ENCODE data around the gene UBA1. TPM values are rescaled to one million over a fixed set of nuclear protein-coding genes. Genes with fewer than 3 reads are reported as not detected.

Gene UBA1
- total and polyA plus RNA-seq, 2 of the 8 experiments (the other 6 are each of a cell fraction or from before 2014, with no cell fraction given) = 313 to 458 TPM

- H4K5ac ChIP-seq (ENCODE audit: insufficient read length, low read depth, low read length) = no peak overlapping the region
- WGBS, 2 experiments (ENCODE audit: extremely low coverage in 1 of 2, insufficient coverage in 1 of 2, insufficient read length in 1 of 2, insufficient replicate concordance in 2 of 2, low coverage in 1 of 2, low lambda C conversion rate in 2 of 2, missing lambda C conversion rate in 1 of 2) = 95% methylated on average over 12 of the region's 18 CpGs; no CpG with 5 or more reads in 1 of the 2 experiments
- no peaks in the 10 kb centered on the region for H3K4me1 ChIP-seq (replicated peaks in 1 of 4; ENCODE audit: control insufficient read depth in 3 of 4, insufficient read depth in 4 of 4, low read length in 3 of 4)
- no peak overlapping the region for H4K91ac ChIP-seq (replicated peaks; ENCODE audit: insufficient read length, low read length)
- no peak overlapping the region for H2BK12ac ChIP-seq (ENCODE audit: low read depth, low read length)
- H2AFZ ChIP-seq (ENCODE audit: low read length) = no peak overlapping the region
- H3K4me2 ChIP-seq (ENCODE audit: insufficient read depth in 1 of 2, low read depth in 2 of 2, low read length in 2 of 2) = no peak overlapping the region
- H3K4me3 ChIP-seq (ENCODE audit: extremely low read depth in 1 of 4, insufficient read depth in 2 of 4, low read depth in 3 of 4, low read length in 4 of 4) = no peak overlapping the region
- no peak overlapping the region for H3K27ac ChIP-seq (ENCODE audit: low read depth, low read length)
- H3K79me2 ChIP-seq (ENCODE audit: control insufficient read depth in 1 of 2, insufficient read depth in 2 of 2, low read length in 2 of 2) = no peaks in the 10 kb centered on the region
- no peaks in the 10 kb centered on the region for H3K9me3 ChIP-seq (ENCODE audit: insufficient read depth in 2 of 2, low read depth in 1 of 2, low read length in 1 of 2)
- no peak overlapping the region for H2BK120ac ChIP-seq (replicated peaks; ENCODE audit: low read depth, low read length)
- ChIA-PET CTCF (ENCODE audit: partially characterized antibody) (interaction anchor here (1.4 kb wide), 1 partner anchor 15 kb away, joined by 4 read pairs; no protein-coding TSS in a partner anchor), POLR2A (ENCODE audit: partially characterized antibody) (interaction anchor here (0.9 kb wide), 1 partner anchor 15 kb away, joined by 3 read pairs; no protein-coding TSS in a partner anchor)
- H3K4ac ChIP-seq (replicated peaks; ENCODE audit: insufficient read length, low read depth, low read length) = no peak overlapping the region
- no peak overlapping the region for H2BK5ac ChIP-seq (ENCODE audit: low read depth, low read length)
- H3K36me3 ChIP-seq (ENCODE audit: control insufficient read depth in 2 of 4, insufficient read depth in 4 of 4, low read length in 3 of 4) = peaks cover 2 to 42% (median 23%) of the 10 kb centered on the region in 4 experiments; a peak in 7 of 8 replicates
- H4K20me1 ChIP-seq (replicated peaks in 1 of 2; ENCODE audit: control insufficient read depth in 1 of 2, insufficient read depth in 2 of 2, low read length in 2 of 2) = peaks cover 0 to 4% of the 10 kb centered on the region in 2 experiments
- no peak overlapping the region for H3K56ac ChIP-seq (replicated peaks; ENCODE audit: insufficient read length, low read depth, low read length)
- H3K18ac ChIP-seq (ENCODE audit: extremely low read depth, low read length) = no peak overlapping the region
- no peaks in the 10 kb centered on the region; the same call in 1 of the 2 replicates for H3K79me1 ChIP-seq (ENCODE audit: low read depth, low read length)
- H2AK5ac ChIP-seq (ENCODE audit: low read depth, low read length) = no peak overlapping the region
- H3K27me3 ChIP-seq (replicated peaks in 1 of 4; ENCODE audit: control insufficient read depth in 3 of 4, extremely low read depth in 1 of 4, insufficient read depth in 3 of 4, low read length in 3 of 4) = no peaks in the 10 kb centered on the region
- no peak overlapping the region for H3K14ac ChIP-seq (ENCODE audit: insufficient read length)
- no peak overlapping the region for H2BK15ac ChIP-seq (ENCODE audit: low read length)
- no peak overlapping the region for H4K8ac ChIP-seq (ENCODE audit: extremely low read depth, insufficient read depth, low read length)
- DNase-seq (ENCODE audit: low read depth in 1 of 2, low spot score in 2 of 2) = no peak
- H3K9ac ChIP-seq (replicated peaks in 1 of 4; ENCODE audit: extremely low read depth in 1 of 4, low read depth in 3 of 4, low read length in 3 of 4) = no peak overlapping the region
- H3K23ac ChIP-seq (ENCODE audit: insufficient read length) = no peak overlapping the region
- FAIRE-seq = no peak
- no peak overlapping the region for H2BK20ac ChIP-seq (ENCODE audit: low read length)
- H3K23me2 ChIP-seq (ENCODE audit: low read depth, low read length) = no peaks in the 10 kb centered on the region
- no peak for TF ChIP-seq BCL11A (IDR thresholded peaks at IDR 0.05; ENCODE audit: low read depth in 2 of 2, low read length in 2 of 2)
- TF ChIP-seq JUN (IDR thresholded peaks at IDR 0.05; ENCODE audit: low read depth, low read length) = no peak
- no peak for TF ChIP-seq MAFK (IDR thresholded peaks at IDR 0.05; ENCODE audit: low read depth, low read length)
- no peak for TF ChIP-seq HDAC6 (IDR thresholded peaks at IDR 0.05; ENCODE audit: low read depth, low read length)
- no peak for TF ChIP-seq EP300 (IDR thresholded peaks at IDR 0.05; ENCODE audit: borderline replicate concordance in 1 of 2, low read depth in 2 of 2, low read length in 2 of 2)
- no peak for TF ChIP-seq NANOG (IDR thresholded peaks at IDR 0.05; ENCODE audit: insufficient read depth, low read depth, low read length, poor library complexity, severe bottlenecking)
- TF ChIP-seq SAP30 (IDR thresholded peaks at IDR 0.05; ENCODE audit: insufficient read depth, insufficient replicate concordance, low read length) = no peak
- TF ChIP-seq RBBP5 (IDR thresholded peaks at IDR 0.05; ENCODE audit: borderline replicate concordance, low read depth, low read length) = no peak
- no peak for TF ChIP-seq NRF1 (IDR thresholded peaks at IDR 0.05; ENCODE audit: low read depth, low read length)
- no peak for TF ChIP-seq CBX5 (IDR thresholded peaks at IDR 0.05; ENCODE audit: low read depth, low read length)
- no peak for TF ChIP-seq FOSL1 (IDR thresholded peaks at IDR 0.05; ENCODE audit: insufficient read depth, low read depth, low read length)
- TF ChIP-seq KDM1A (IDR thresholded peaks at IDR 0.05; ENCODE audit: borderline replicate concordance, low read length) = no peak
These were observed 20.4 kb upstream of the UBA1 start for GRCh38 chrX:47172971-47173792.

Data from H1 (cell line).